ENCODE results near the gene FRAS1. TPM values are rescaled to one million over a fixed set of nuclear protein-coding genes. Genes with fewer than 3 reads are reported as not detected.
"Not testable (repeated sequence)": the region's sequence is repeated elsewhere in the genome, so short reads cannot be mapped to it uniquely, and the experiment has no call there.

The FRAS1 gene
- total RNA-seq, 2 experiments from 2014 or later, result 0.23 to 0.53 TPM

GRCh38 chr4:78174891-78175290 is 117.8 kb downstream of the FRAS1 start:
- H3K27me3 Mint-ChIP-seq, result peaks cover 21% of the 10 kb centered on the region
- no peaks in the 10 kb centered on the region for H3K36me3 Mint-ChIP-seq
- H3K4me3 Mint-ChIP-seq, result no peak overlapping the region
- no peak for ATAC-seq (ENCODE audit: low read depth)
- H3K4me1 Mint-ChIP-seq, result no peaks in the 10 kb centered on the region
- no peaks in the 10 kb centered on the region for H3K9me3 Mint-ChIP-seq
- no peak overlapping the region for H3K27ac Mint-ChIP-seq
- no peak for DNase-seq
- POLR2A ChIA-PET, result no interaction called here

GRCh38 chr4:78179196-78179595 is 122.1 kb downstream of the FRAS1 start:
- no peak overlapping the region for H3K4me3 Mint-ChIP-seq
- no peak for DNase-seq
- no peak overlapping the region for H3K27ac Mint-ChIP-seq
- POLR2A ChIA-PET, result no interaction called here
- no peak for ATAC-seq (ENCODE audit: low read depth)
- H3K36me3 Mint-ChIP-seq, result peaks cover 2% of the 10 kb centered on the region
- no peaks in the 10 kb centered on the region for H3K9me3 Mint-ChIP-seq
- H3K4me1 Mint-ChIP-seq, result no peaks in the 10 kb centered on the region
- peaks cover 8% of the 10 kb centered on the region for H3K27me3 Mint-ChIP-seq

GRCh38 chr4:78181681-78182234 is 124.6 kb downstream of the FRAS1 start:
- H3K4me1 Mint-ChIP-seq; ATAC-seq (ENCODE audit: low read depth); H3K27me3 Mint-ChIP-seq; H3K9me3 Mint-ChIP-seq; H3K4me3 Mint-ChIP-seq; H3K27ac Mint-ChIP-seq; DNase-seq; H3K36me3 Mint-ChIP-seq; POLR2A ChIA-PET: not testable (repeated sequence)

- ATAC-seq (ENCODE audit: low read depth), result no peak
- no peaks in the 10 kb centered on the region for H3K4me1 Mint-ChIP-seq
- no peak overlapping the region for H3K4me3 Mint-ChIP-seq
- H3K36me3 Mint-ChIP-seq, result peaks cover 2% of the 10 kb centered on the region
- H3K27ac Mint-ChIP-seq, result no peak overlapping the region
- POLR2A ChIA-PET, result no interaction called here
- DNase-seq, result no peak
- peaks cover 3% of the 10 kb centered on the region for H3K27me3 Mint-ChIP-seq
- H3K9me3 Mint-ChIP-seq, result no peaks in the 10 kb centered on the region
Observed at GRCh38 chr4:78184584-78184983, 127.5 kb downstream of the FRAS1 start.

GRCh38 chr4:78185117-78185516 is 128.0 kb downstream of the FRAS1 start:
- Mint-ChIP-seq H3K36me3 (peaks cover 2% of the 10 kb centered on the region), H3K4me1 (no peaks in the 10 kb centered on the region), H3K27me3 (peaks cover 4% of the 10 kb centered on the region), H3K27ac (no peak overlapping the region), H3K4me3 (no peak overlapping the region), H3K9me3 (no peaks in the 10 kb centered on the region)
- ATAC-seq (ENCODE audit: low read depth), result no peak
- DNase-seq, result no peak
- POLR2A ChIA-PET, result no interaction called here

GRCh38 chr4:78186597-78187543 is 129.7 kb downstream of the FRAS1 start:
- no peak for DNase-seq
- POLR2A ChIA-PET, result no interaction called here

GRCh38 chr4:78190068-78190467 is 132.9 kb downstream of the FRAS1 start:
- no peaks in the 10 kb centered on the region for H3K36me3 Mint-ChIP-seq

More at GRCh38 chr4:78186597-78187543, 129.7 kb downstream of the FRAS1 start:
- Mint-ChIP-seq H3K36me3 (peaks cover 1% of the 10 kb centered on the region), H3K27me3 (peaks cover 6% of the 10 kb centered on the region), H3K27ac (no peak overlapping the region), H3K4me1 (no peaks in the 10 kb centered on the region), H3K9me3 (no peaks in the 10 kb centered on the region), H3K4me3 (no peak overlapping the region)
- ATAC-seq (ENCODE audit: low read depth), result no peak

GRCh38 chr4:78190595-78190994 is 133.5 kb downstream of the FRAS1 start:
- ATAC-seq (ENCODE audit: low read depth), result no peak
- Mint-ChIP-seq H3K4me3 (no peak overlapping the region), H3K9me3 (no peaks in the 10 kb centered on the region), H3K27me3 (peaks cover 7% of the 10 kb centered on the region), H3K27ac (no peak overlapping the region), H3K4me1 (no peaks in the 10 kb centered on the region), H3K36me3 (no peaks in the 10 kb centered on the region)
- POLR2A ChIA-PET, result no interaction called here
- no peak for DNase-seq

More at GRCh38 chr4:78190068-78190467, 132.9 kb downstream of the FRAS1 start:
- Mint-ChIP-seq H3K27ac (no peak overlapping the region), H3K27me3 (peaks cover 7% of the 10 kb centered on the region), H3K4me1 (no peaks in the 10 kb centered on the region), H3K4me3 (no peak overlapping the region), H3K9me3 (no peaks in the 10 kb centered on the region)
- POLR2A ChIA-PET, result no interaction called here
- ATAC-seq (ENCODE audit: low read depth) (no peak), DNase-seq (no peak)

GRCh38 chr4:78197947-78198346 is 140.8 kb downstream of the FRAS1 start:
- Mint-ChIP-seq H3K27ac (no peak overlapping the region), H3K4me1 (no peaks in the 10 kb centered on the region), H3K27me3 (peaks cover 9% of the 10 kb centered on the region), H3K36me3 (no peaks in the 10 kb centered on the region), H3K9me3 (peaks cover 2% of the 10 kb centered on the region), H3K4me3 (no peak overlapping the region)
- DNase-seq (no peak), ATAC-seq (ENCODE audit: low read depth) (no peak)
- POLR2A ChIA-PET, result no interaction called here

- no peaks in the 10 kb centered on the region for H3K36me3 Mint-ChIP-seq
- POLR2A ChIA-PET, result no interaction called here
- no peak overlapping the region for H3K4me3 Mint-ChIP-seq
- H3K27ac Mint-ChIP-seq, result no peak overlapping the region
- ATAC-seq (ENCODE audit: low read depth), result no peak
- DNase-seq, result no peak
- peaks cover 15% of the 10 kb centered on the region for H3K27me3 Mint-ChIP-seq
- H3K9me3 Mint-ChIP-seq, result peaks cover 2% of the 10 kb centered on the region
- no peaks in the 10 kb centered on the region for H3K4me1 Mint-ChIP-seq
Observed at GRCh38 chr4:78199984-78200383, 142.9 kb downstream of the FRAS1 start.

GRCh38 chr4:78200949-78201348 is 143.8 kb downstream of the FRAS1 start:
- Mint-ChIP-seq H3K4me3 (no peak overlapping the region), H3K9me3 (peaks cover 2% of the 10 kb centered on the region), H3K27ac (no peak overlapping the region), H3K36me3 (no peaks in the 10 kb centered on the region), H3K4me1 (no peaks in the 10 kb centered on the region), H3K27me3 (peaks cover 25% of the 10 kb centered on the region)
- POLR2A ChIA-PET, result no interaction called here
- no peak for ATAC-seq (ENCODE audit: low read depth)
- DNase-seq, result no peak

GRCh38 chr4:78204176-78204575 is 147.1 kb downstream of the FRAS1 start:
- POLR2A ChIA-PET, result no interaction called here
- H3K36me3 Mint-ChIP-seq, result no peaks in the 10 kb centered on the region
- no peaks in the 10 kb centered on the region for H3K4me1 Mint-ChIP-seq
- peaks cover 31% of the 10 kb centered on the region for H3K27me3 Mint-ChIP-seq
- H3K9me3 Mint-ChIP-seq, result no peaks in the 10 kb centered on the region
- DNase-seq (no peak), ATAC-seq (ENCODE audit: low read depth) (no peak)
- H3K27ac Mint-ChIP-seq, result no peak overlapping the region
- no peak overlapping the region for H3K4me3 Mint-ChIP-seq

- no peak for DNase-seq
- POLR2A ChIA-PET, result no interaction called here
- no peak for ATAC-seq (ENCODE audit: low read depth)
- H3K4me1 Mint-ChIP-seq, result no peaks in the 10 kb centered on the region
- H3K9me3 Mint-ChIP-seq, result no peaks in the 10 kb centered on the region
- H3K27ac Mint-ChIP-seq, result no peak overlapping the region
- peaks cover 29% of the 10 kb centered on the region for H3K27me3 Mint-ChIP-seq
- no peak overlapping the region for H3K4me3 Mint-ChIP-seq
- H3K36me3 Mint-ChIP-seq, result no peaks in the 10 kb centered on the region
Observed at GRCh38 chr4:78205591-78205990, 148.5 kb downstream of the FRAS1 start.

GRCh38 chr4:78207541-78207940 is 150.4 kb downstream of the FRAS1 start:
- peaks cover 32% of the 10 kb centered on the region for H3K27me3 Mint-ChIP-seq
- H3K9me3 Mint-ChIP-seq, result no peaks in the 10 kb centered on the region
- H3K27ac Mint-ChIP-seq, result no peak overlapping the region
- ATAC-seq (ENCODE audit: low read depth) (no peak), DNase-seq (no peak)
- H3K4me1 Mint-ChIP-seq, result no peaks in the 10 kb centered on the region
- POLR2A ChIA-PET, result no interaction called here
- H3K36me3 Mint-ChIP-seq, result no peaks in the 10 kb centered on the region
- H3K4me3 Mint-ChIP-seq, result no peak overlapping the region

All from activated naive CD8-positive, alpha-beta T cell treated with anti-CD3 and anti-CD28 coated beads, Interleukin-2, amount 10 ng/mL, durations not matched to agents 7 days and 5 days (primary cell).